Posterior vena cava (tissue), 2 donors: ENCODE data around the gene SRSF12. TPM values are rescaled to one million over a fixed set of nuclear protein-coding genes. Genes with fewer than 3 reads are reported as not detected.
"Not testable (repeated sequence)": the region's sequence is repeated elsewhere in the genome, so short reads cannot be mapped to it uniquely, and the experiment has no call there.

Experiments used
- DNase-seq: peaks from one replicate; pipeline ENCODE4 v3.0.0-alpha.2; 2020; ENCODE audit warnings: low spot score
- intact Hi-C, 2 donors: fragments of 100-400 bp; cut with DNase I; formaldehyde crosslinking; loops; one replicate each; pipeline versions ENCODE4 v1.14.1 to v1.14.2; 2022 to 2023
- total RNA-seq, 2 donors: library from RNA; stranded (reverse); fragmentation: NEBNext Ultra II Directional; extraction: Animal tissue kit (Norgen Biotek cat#: 25700); gene quantifications; one replicate each; pipeline ENCODE4 v1.2.1, GENCODE V29; 2021
- donor health status: DM: yes; HTN: yes; CAD: no.
- donor health status: DM: yes; HTN: yes; CAD: no.

The SRSF12 gene
- total RNA-seq, 2 donors from 2014 or later: 3.4 to 3.5 TPM

DNA sequence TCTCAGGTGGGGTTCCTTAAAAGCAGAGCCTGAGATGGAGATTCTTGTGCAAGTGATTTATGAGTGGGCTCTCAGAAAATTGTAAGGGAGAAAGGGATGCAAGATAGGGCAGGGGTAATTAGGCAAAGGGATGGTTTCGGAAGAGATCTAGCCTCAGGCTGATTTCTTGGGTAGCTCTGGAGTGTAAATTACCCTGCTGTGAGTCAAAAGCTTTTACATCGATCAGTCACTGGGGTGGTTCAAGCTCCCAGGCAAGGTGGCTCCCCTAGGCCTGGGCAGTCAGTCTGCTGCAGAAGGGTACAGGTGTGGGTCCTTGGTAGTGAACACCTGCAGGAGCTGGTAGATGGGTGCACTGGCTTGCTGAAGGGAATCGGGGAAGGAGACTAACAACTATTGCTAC lies 16.9 kb upstream of the SRSF12 start:
- intact Hi-C loops: no loop called here
- DNase-seq: no peak

- intact Hi-C loops: no loop called here
- DNase-seq: no peak
These were observed 16.1 kb upstream of the SRSF12 start for GRCh38 chr6:89133981-89134380.

DNA sequence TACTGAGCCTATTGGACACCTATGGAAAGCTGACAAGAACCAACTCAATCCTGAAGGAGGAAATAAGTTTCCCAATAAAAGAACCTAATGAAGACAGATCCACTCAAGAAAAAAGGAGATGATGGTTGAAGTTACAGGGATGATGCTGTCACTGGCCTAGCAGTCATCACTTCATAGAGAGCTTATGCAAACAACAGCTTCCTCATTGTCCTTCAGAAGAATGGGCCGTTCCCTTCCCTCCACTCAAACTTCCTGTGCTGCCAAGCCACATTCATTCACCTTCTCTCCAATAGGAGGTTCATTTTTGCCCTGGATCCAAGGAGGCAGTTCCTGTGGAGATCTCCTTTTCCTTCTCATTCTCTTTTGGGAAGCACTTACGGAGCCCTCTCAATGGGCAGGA lies 14.2 kb upstream of the SRSF12 start:
- intact Hi-C loops: no loop called here
- no peak for DNase-seq

GRCh38 chr6:89131599-89131998 lies 13.7 kb upstream of the SRSF12 start:
- intact Hi-C loops: no loop called here
- no peak for DNase-seq

DNA sequence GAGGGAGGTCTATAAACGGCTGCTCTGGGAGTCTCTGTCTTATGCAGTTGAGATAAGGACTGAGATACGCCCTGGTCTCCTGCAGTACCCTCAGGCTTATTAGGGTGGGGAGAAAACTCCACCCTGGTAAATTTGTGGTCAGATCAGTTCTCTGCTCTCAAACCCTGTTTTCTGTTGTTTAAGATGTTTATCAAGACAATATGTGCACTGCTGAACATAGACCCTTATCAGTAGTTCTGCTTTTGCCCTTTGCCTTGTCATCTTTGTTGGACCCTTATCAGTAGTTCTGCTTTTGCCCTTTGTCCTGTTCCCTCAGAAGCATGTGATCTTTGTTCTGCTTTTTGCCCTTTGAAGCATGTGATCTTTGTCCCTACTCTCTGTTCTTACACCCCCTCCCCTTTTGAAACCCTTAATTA lies 10.4 kb upstream of the SRSF12 start:
- intact Hi-C loops: not testable (repeated sequence)

DNA sequence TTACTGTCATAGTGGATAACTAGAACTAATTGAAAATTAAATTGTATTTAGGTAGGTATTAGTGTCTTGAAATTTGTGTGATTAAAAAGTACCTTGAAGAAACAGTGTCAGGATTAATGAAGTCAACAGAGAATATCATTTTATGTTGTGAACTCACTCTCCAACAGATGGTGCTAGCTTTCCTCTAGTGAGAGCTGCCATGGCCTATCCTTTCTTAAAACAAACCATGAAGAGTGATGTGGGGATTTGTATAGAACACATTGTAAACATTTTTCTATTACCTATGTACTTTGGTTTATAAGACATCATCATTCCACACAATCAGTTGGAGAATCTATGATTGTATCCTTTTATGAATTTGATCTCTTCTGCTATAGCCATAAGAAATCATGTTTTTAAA lies 4.8 kb upstream of the SRSF12 start:
- no peak for DNase-seq
- intact Hi-C loops: loop anchor here in 1 of 2 donors (5.0 kb wide), 1 partner anchor 120 kb away; no protein-coding TSS in a partner anchor

More for the DNA sequence above, 10.4 kb upstream of the SRSF12 start:
- DNase-seq: not testable (repeated sequence)

- no peak for DNase-seq
- intact Hi-C loops: loop anchor here in 1 of 2 donors (5.0 kb wide), 1 partner anchor 120 kb away; no protein-coding TSS in a partner anchor
These were observed 4.1 kb upstream of the SRSF12 start for GRCh38 chr6:89121934-89122333.

DNA sequence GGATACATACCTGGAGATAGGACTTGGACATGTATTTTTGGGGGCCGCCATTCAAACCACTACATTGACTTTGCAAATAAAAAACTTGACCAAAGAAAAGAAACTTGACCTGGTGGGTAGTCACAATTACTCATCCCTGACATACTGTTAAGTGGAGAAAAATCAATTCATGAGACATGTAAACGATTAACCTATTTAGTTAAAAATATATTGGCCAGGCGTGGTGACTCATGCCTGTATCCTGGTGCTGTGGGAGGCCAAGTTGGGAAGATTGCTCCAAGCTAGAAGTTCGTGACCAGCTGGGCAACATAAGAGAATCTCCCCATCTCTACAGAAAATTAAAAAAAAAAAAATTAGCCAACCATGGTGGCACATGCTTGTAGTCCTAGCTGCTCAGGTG lies 2.5 kb upstream of the SRSF12 start:
- intact Hi-C loops: loop anchor here in 1 of 2 donors (5.0 kb wide), 1 partner anchor 122 kb away; no protein-coding TSS in a partner anchor
- no peak for DNase-seq

DNA sequence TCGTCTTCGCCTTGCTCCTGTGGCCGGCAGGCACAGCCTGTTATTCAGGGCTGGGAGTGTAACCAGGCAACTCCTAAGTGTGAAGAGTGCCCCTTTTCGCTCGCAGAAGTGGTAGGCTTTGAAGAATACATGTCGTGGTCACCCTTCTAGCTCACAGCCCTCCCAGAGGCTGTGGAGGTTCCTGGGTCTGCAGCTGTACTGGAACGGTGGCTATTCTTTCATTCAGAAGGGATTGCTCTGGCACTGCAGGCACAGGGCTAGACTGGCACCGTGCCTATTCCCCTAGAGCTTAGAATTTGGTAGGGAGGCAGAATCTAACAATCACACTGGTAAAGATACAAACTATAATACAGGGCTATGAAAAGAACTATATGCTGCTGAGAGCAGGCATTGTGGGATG lies 1.1 kb upstream of the SRSF12 start:
- intact Hi-C loops: loop anchor here (5.0 to 10.0 kb wide), 3 partner anchors 118 to 144 kb away; no protein-coding TSS in a partner anchor
- no peak for DNase-seq

- DNase-seq: no peak
- intact Hi-C loops: loop anchor here (2.0 to 10.0 kb wide), 4 partner anchors 32 to 142 kb away; no protein-coding TSS in a partner anchor
These were observed 1.2 kb downstream of the SRSF12 start for GRCh38 chr6:89116702-89117101.

- intact Hi-C loops: loop anchor here (10.0 kb wide), 2 partner anchors 127 to 137 kb away; no protein-coding TSS in a partner anchor
- no peak for DNase-seq
These were observed 5.9 kb downstream of the SRSF12 start for GRCh38 chr6:89111933-89112332.

DNA sequence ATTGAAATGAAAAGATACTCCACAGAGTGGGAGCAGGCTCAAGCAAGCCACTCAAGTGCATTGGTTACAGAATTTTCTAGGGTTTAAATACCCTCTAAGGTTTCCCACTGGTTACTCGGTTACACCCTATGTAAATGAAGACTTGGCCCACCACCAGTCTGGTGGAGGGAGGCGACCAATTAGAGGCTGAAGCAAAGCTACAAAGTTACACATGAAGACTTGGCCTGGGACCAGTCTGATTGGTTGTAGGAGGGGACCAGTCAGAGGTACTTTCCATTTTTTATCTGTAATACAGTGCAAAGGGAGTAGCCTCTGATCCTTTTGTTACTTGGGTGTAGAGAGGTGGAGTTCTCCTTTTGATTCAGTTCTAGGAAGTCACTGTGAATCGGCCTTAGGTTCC lies 7.6 kb downstream of the SRSF12 start:
- DNase-seq: no peak
- intact Hi-C loops: loop anchor here (10.0 kb wide), 2 partner anchors 125 to 135 kb away; no protein-coding TSS in a partner anchor

GRCh38 chr6:89100114-89100513 lies 17.8 kb downstream of the SRSF12 start:
- intact Hi-C loops: no loop called here
- DNase-seq: no peak

GRCh38 chr6:89098461-89098860 lies 19.4 kb downstream of the SRSF12 start:
- no peak for DNase-seq
- intact Hi-C loops: no loop called here

- intact Hi-C loops: loop anchor here in 1 of 2 donors (10.0 kb wide), 1 partner anchor 103 kb away; no protein-coding TSS in a partner anchor
- DNase-seq: no peak
These were observed 30.0 kb downstream of the SRSF12 start for GRCh38 chr6:89087881-89088280.

GRCh38 chr6:89085409-89086205 lies 32.3 kb downstream of the SRSF12 start:
- intact Hi-C loops: loop anchor here in 1 of 2 donors (2.0 to 10.0 kb wide), 2 partner anchors 31 to 101 kb away; no protein-coding TSS in a partner anchor
- no peak for DNase-seq

GRCh38 chr6:89084954-89085353 lies 32.9 kb downstream of the SRSF12 start:
- DNase-seq: no peak
- intact Hi-C loops: loop anchor here (2.0 to 10.0 kb wide), 3 partner anchors 32 to 100 kb away; no protein-coding TSS in a partner anchor

- no peak for DNase-seq
- intact Hi-C loops: loop anchor here (2.0 to 10.0 kb wide), 3 partner anchors 32 to 100 kb away; no protein-coding TSS in a partner anchor
These were observed 33.3 kb downstream of the SRSF12 start for GRCh38 chr6:89084542-89084941.

- intact Hi-C loops: loop anchor here (5.0 to 10.0 kb wide), 2 partner anchors 45 to 98 kb away; no protein-coding TSS in a partner anchor
- no peak for DNase-seq
These were observed 35.4 kb downstream of the SRSF12 start for GRCh38 chr6:89082486-89082891.
